ENCODE data around the gene ACBD6. TPM values are rescaled to one million over a fixed set of nuclear protein-coding genes. Genes with fewer than 3 reads are reported as not detected.

The ACBD6 gene
- total and polyA plus RNA-seq, 2 experiments from 2014 or later, result 36.3 to 45.8 TPM

GRCh38 chr1:180528868-180529470, 26.6 kb upstream of the ACBD6 start:
- H3K27ac ChIP-seq, result no peak overlapping the region
- no peaks in the 10 kb centered on the region for H3K9me2 ChIP-seq (replicated peaks; ENCODE audit: insufficient read depth)
- no peak for DNase-seq (ENCODE audit: low spot score)
- H3K36me3 ChIP-seq (replicated peaks; ENCODE audit: insufficient read depth, low read depth), result no peaks in the 10 kb centered on the region
- 92% methylated on average over 11 of the region's 11 CpGs for WGBS (ENCODE audit: low lambda C conversion rate, missing lambda C conversion rate)
- H3K4me1 ChIP-seq (ENCODE audit: insufficient read depth), result no peaks in the 10 kb centered on the region
- no peak overlapping the region for H2AFZ ChIP-seq
- no peak overlapping the region for H3K4me3 ChIP-seq
- no peaks in the 10 kb centered on the region for H4K20me1 ChIP-seq (ENCODE audit: insufficient read depth, poor library complexity, severe bottlenecking)
- no peak overlapping the region for H3K4me2 ChIP-seq
- no peaks in the 10 kb centered on the region for H3K27me3 ChIP-seq
- H3K79me2 ChIP-seq, result no peaks in the 10 kb centered on the region
- H3K9me3 ChIP-seq (ENCODE audit: low read depth), result no peaks in the 10 kb centered on the region
- TF ChIP-seq CTCF (IDR thresholded peaks at IDR 0.05; ENCODE audit: poor library complexity), result no peak
- TF ChIP-seq EZH2 (IDR thresholded peaks at IDR 0.05; ENCODE audit: borderline replicate concordance), result no peak
- no peak for TF ChIP-seq EZH2phosphoT487 (IDR thresholded peaks at IDR 0.05; ENCODE audit: low read depth, severe bottlenecking, unreplicated experiment)

GRCh38 chr1:180527101-180527669, 24.8 kb upstream of the ACBD6 start:
- no peaks in the 10 kb centered on the region for H3K27me3 ChIP-seq
- no peaks in the 10 kb centered on the region for H3K9me3 ChIP-seq (ENCODE audit: low read depth)
- no peaks in the 10 kb centered on the region for H3K79me2 ChIP-seq
- H3K4me1 ChIP-seq (ENCODE audit: insufficient read depth), result peaks cover 3% of the 10 kb centered on the region
- H3K27ac ChIP-seq, result no peak overlapping the region
- no peak overlapping the region for H2AFZ ChIP-seq
- H3K9me2 ChIP-seq (replicated peaks; ENCODE audit: insufficient read depth), result no peaks in the 10 kb centered on the region
- TF ChIP-seq EZH2phosphoT487 (IDR thresholded peaks at IDR 0.05; ENCODE audit: low read depth, severe bottlenecking, unreplicated experiment), result no peak
- no peak for TF ChIP-seq CTCF (IDR thresholded peaks at IDR 0.05; ENCODE audit: poor library complexity)
- TF ChIP-seq EZH2 (IDR thresholded peaks at IDR 0.05; ENCODE audit: borderline replicate concordance), result no peak
- no peak overlapping the region for H3K4me3 ChIP-seq
- peak; percentile 63 for DNase-seq (ENCODE audit: low spot score)
- WGBS (ENCODE audit: low lambda C conversion rate, missing lambda C conversion rate), result 53% methylated on average over 5 of the region's 5 CpGs
- H3K4me2 ChIP-seq, result no peak overlapping the region
- H3K36me3 ChIP-seq (replicated peaks; ENCODE audit: insufficient read depth, low read depth), result no peaks in the 10 kb centered on the region
- no peaks in the 10 kb centered on the region for H4K20me1 ChIP-seq (ENCODE audit: insufficient read depth, poor library complexity, severe bottlenecking)

GRCh38 chr1:180525715-180526039, 23.3 kb upstream of the ACBD6 start:
- WGBS (ENCODE audit: low lambda C conversion rate, missing lambda C conversion rate), result 43% methylated on average over 2 of the region's 2 CpGs
- H3K79me2 ChIP-seq, result no peaks in the 10 kb centered on the region
- no peaks in the 10 kb centered on the region for H3K9me2 ChIP-seq (replicated peaks; ENCODE audit: insufficient read depth)
- H4K20me1 ChIP-seq (ENCODE audit: insufficient read depth, poor library complexity, severe bottlenecking), result no peaks in the 10 kb centered on the region
- H3K9me3 ChIP-seq (ENCODE audit: low read depth), result no peaks in the 10 kb centered on the region
- DNase-seq (ENCODE audit: low spot score), result no peak
- no peaks in the 10 kb centered on the region for H3K36me3 ChIP-seq (replicated peaks; ENCODE audit: insufficient read depth, low read depth)
- no peak for TF ChIP-seq CTCF (IDR thresholded peaks at IDR 0.05; ENCODE audit: poor library complexity)
- TF ChIP-seq EZH2 (IDR thresholded peaks at IDR 0.05; ENCODE audit: borderline replicate concordance), result no peak
- H2AFZ ChIP-seq, result no peak overlapping the region
- no peak overlapping the region for H3K4me2 ChIP-seq
- no peak overlapping the region for H3K4me3 ChIP-seq
- H3K4me1 ChIP-seq (ENCODE audit: insufficient read depth), result peaks cover 15% of the 10 kb centered on the region
- no peaks in the 10 kb centered on the region for H3K27me3 ChIP-seq
- H3K27ac ChIP-seq, result no peak overlapping the region

Data from hepatocyte (in vitro differentiated cells).